ENCODE measurements around the gene RAB40AL. TPM values are rescaled to one million over a fixed set of nuclear protein-coding genes. Genes with fewer than 3 reads are reported as not detected.
"Not testable (repeated sequence)": the region's sequence is repeated elsewhere in the genome, so short reads cannot be mapped to it uniquely, and the experiment has no call there.

RAB40AL gene
- total RNA-seq = not detected

GRCh38 chrX:102936972-102937371 is at the start of gene RAB40AL:
Gene RAB40AL (plus strand): TSS chrX:102937272. CDS start chrX:102937319, 47 bp downstream.
- H3K27ac ChIP-seq (ENCODE audit: low read depth, low read length); H3K4me1 ChIP-seq (ENCODE audit: control insufficient read depth in 3 of 3, insufficient read depth in 3 of 3, low read length in 3 of 3); H3K9ac ChIP-seq (ENCODE audit: low read depth in 1 of 3, low read length in 3 of 3); H3K36me3 ChIP-seq (ENCODE audit: control insufficient read depth in 3 of 3, insufficient read depth in 3 of 3, low read length in 3 of 3); H3K9me3 ChIP-seq (ENCODE audit: control insufficient read depth in 3 of 3, low read length in 3 of 3); H3K27me3 ChIP-seq (ENCODE audit: control insufficient read depth in 3 of 3, insufficient read depth in 3 of 3, low read length in 3 of 3); H3K4me3 ChIP-seq (ENCODE audit: low read length in 3 of 3): not testable (repeated sequence)

- no peak overlapping the region for H3K27ac ChIP-seq (ENCODE audit: low read depth, low read length)
- H3K36me3 ChIP-seq (ENCODE audit: control insufficient read depth in 3 of 3, insufficient read depth in 3 of 3, low read length in 3 of 3) = peaks cover 0 to 3% (median 3%) of the 10 kb centered on the region in 3 donors
- H3K9ac ChIP-seq (ENCODE audit: low read depth in 1 of 3, low read length in 3 of 3) = no peak overlapping the region
- H3K4me1 ChIP-seq (ENCODE audit: control insufficient read depth in 3 of 3, insufficient read depth in 3 of 3, low read length in 3 of 3) = no peaks in the 10 kb centered on the region
- H3K4me3 ChIP-seq (ENCODE audit: low read length in 3 of 3) = no peak overlapping the region
- H3K9me3 ChIP-seq (ENCODE audit: control insufficient read depth in 3 of 3, low read length in 3 of 3) = no peaks in the 10 kb centered on the region
- peaks cover 0 to 4% (median 0%) of the 10 kb centered on the region in 3 donors for H3K27me3 ChIP-seq (ENCODE audit: control insufficient read depth in 3 of 3, insufficient read depth in 3 of 3, low read length in 3 of 3)
These were observed 49.4 kb upstream of the RAB40AL start for GRCh38 chrX:102887687-102888086.

GRCh38 chrX:102892103-102892502 is 45.0 kb upstream of the RAB40AL start:
- no peak overlapping the region for H3K4me3 ChIP-seq (ENCODE audit: low read length in 3 of 3)
- H3K4me1 ChIP-seq (ENCODE audit: control insufficient read depth in 3 of 3, insufficient read depth in 3 of 3, low read length in 3 of 3) = no peaks in the 10 kb centered on the region
- no peak overlapping the region for H3K9ac ChIP-seq (ENCODE audit: low read depth in 1 of 3, low read length in 3 of 3)
- peaks cover 0 to 3% (median 0%) of the 10 kb centered on the region in 3 donors for H3K36me3 ChIP-seq (ENCODE audit: control insufficient read depth in 3 of 3, insufficient read depth in 3 of 3, low read length in 3 of 3)
- H3K27ac ChIP-seq (ENCODE audit: low read depth, low read length) = no peak overlapping the region
- H3K9me3 ChIP-seq (ENCODE audit: control insufficient read depth in 3 of 3, low read length in 3 of 3) = no peaks in the 10 kb centered on the region
- peaks cover 0 to 4% (median 0%) of the 10 kb centered on the region in 3 donors for H3K27me3 ChIP-seq (ENCODE audit: control insufficient read depth in 3 of 3, insufficient read depth in 3 of 3, low read length in 3 of 3)

- Histone ChIP-seq H3K9ac (ENCODE audit: low read depth in 1 of 3, low read length in 3 of 3) (no peak overlapping the region), H3K9me3 (ENCODE audit: control insufficient read depth in 3 of 3, low read length in 3 of 3) (no peaks in the 10 kb centered on the region), H3K27ac (ENCODE audit: low read depth, low read length) (no peak overlapping the region), H3K27me3 (ENCODE audit: control insufficient read depth in 3 of 3, insufficient read depth in 3 of 3, low read length in 3 of 3) (no peaks in the 10 kb centered on the region), H3K4me3 (ENCODE audit: low read length in 3 of 3) (no peak overlapping the region), H3K4me1 (ENCODE audit: control insufficient read depth in 3 of 3, insufficient read depth in 3 of 3, low read length in 3 of 3) (no peaks in the 10 kb centered on the region), H3K36me3 (ENCODE audit: control insufficient read depth in 3 of 3, insufficient read depth in 3 of 3, low read length in 3 of 3) (no peaks in the 10 kb centered on the region)
These were observed 36.8 kb upstream of the RAB40AL start for GRCh38 chrX:102899940-102900916.

GRCh38 chrX:102902355-102902754 is 34.7 kb upstream of the RAB40AL start:
- no peak overlapping the region for H3K9ac ChIP-seq (ENCODE audit: low read depth in 1 of 3, low read length in 3 of 3)
- no peak overlapping the region for H3K27ac ChIP-seq (ENCODE audit: low read depth, low read length)
- no peaks in the 10 kb centered on the region for H3K27me3 ChIP-seq (ENCODE audit: control insufficient read depth in 3 of 3, insufficient read depth in 3 of 3, low read length in 3 of 3)
- H3K9me3 ChIP-seq (ENCODE audit: control insufficient read depth in 3 of 3, low read length in 3 of 3) = no peaks in the 10 kb centered on the region
- H3K4me3 ChIP-seq (ENCODE audit: low read length in 3 of 3) = no peak overlapping the region
- peaks cover 0 to 4% (median 0%) of the 10 kb centered on the region in 3 donors for H3K36me3 ChIP-seq (ENCODE audit: control insufficient read depth in 3 of 3, insufficient read depth in 3 of 3, low read length in 3 of 3)
- no peaks in the 10 kb centered on the region for H3K4me1 ChIP-seq (ENCODE audit: control insufficient read depth in 3 of 3, insufficient read depth in 3 of 3, low read length in 3 of 3)

GRCh38 chrX:102930990-102931756 is 5.9 kb upstream of the RAB40AL start:
- Histone ChIP-seq H3K27me3 (ENCODE audit: control insufficient read depth in 3 of 3, insufficient read depth in 3 of 3, low read length in 3 of 3) (no peaks in the 10 kb centered on the region), H3K4me3 (ENCODE audit: low read length in 3 of 3) (no peak overlapping the region), H3K9ac (ENCODE audit: low read depth in 1 of 3, low read length in 3 of 3) (no peak overlapping the region), H3K27ac (ENCODE audit: low read depth, low read length) (no peak overlapping the region), H3K4me1 (ENCODE audit: control insufficient read depth in 3 of 3, insufficient read depth in 3 of 3, low read length in 3 of 3) (no peaks in the 10 kb centered on the region), H3K36me3 (ENCODE audit: control insufficient read depth in 3 of 3, insufficient read depth in 3 of 3, low read length in 3 of 3) (no peaks in the 10 kb centered on the region), H3K9me3 (ENCODE audit: control insufficient read depth in 3 of 3, low read length in 3 of 3) (no peaks in the 10 kb centered on the region)

- Histone ChIP-seq H3K27me3 (ENCODE audit: control insufficient read depth in 3 of 3, insufficient read depth in 3 of 3, low read length in 3 of 3) (no peaks in the 10 kb centered on the region), H3K4me1 (ENCODE audit: control insufficient read depth in 3 of 3, insufficient read depth in 3 of 3, low read length in 3 of 3) (no peaks in the 10 kb centered on the region), H3K9ac (ENCODE audit: low read depth in 1 of 3, low read length in 3 of 3) (no peak overlapping the region), H3K4me3 (ENCODE audit: low read length in 3 of 3) (no peak overlapping the region), H3K9me3 (ENCODE audit: control insufficient read depth in 3 of 3, low read length in 3 of 3) (no peaks in the 10 kb centered on the region), H3K36me3 (ENCODE audit: control insufficient read depth in 3 of 3, insufficient read depth in 3 of 3, low read length in 3 of 3) (no peaks in the 10 kb centered on the region), H3K27ac (ENCODE audit: low read depth, low read length) (no peak overlapping the region)
These were observed 2.4 kb upstream of the RAB40AL start for GRCh38 chrX:102934624-102935023.

- Histone ChIP-seq H3K36me3 (ENCODE audit: control insufficient read depth in 3 of 3, insufficient read depth in 3 of 3, low read length in 3 of 3) (no peaks in the 10 kb centered on the region), H3K9ac (ENCODE audit: low read depth in 1 of 3, low read length in 3 of 3) (no peak overlapping the region), H3K4me1 (ENCODE audit: control insufficient read depth in 3 of 3, insufficient read depth in 3 of 3, low read length in 3 of 3) (peaks cover 0 to 2% (median 2%) of the 10 kb centered on the region in 3 donors), H3K27me3 (ENCODE audit: control insufficient read depth in 3 of 3, insufficient read depth in 3 of 3, low read length in 3 of 3) (peaks cover 0 to 2% (median 0%) of the 10 kb centered on the region in 3 donors), H3K27ac (ENCODE audit: low read depth, low read length) (no peak overlapping the region), H3K4me3 (ENCODE audit: low read length in 3 of 3) (no peak overlapping the region), H3K9me3 (ENCODE audit: control insufficient read depth in 3 of 3, low read length in 3 of 3) (no peaks in the 10 kb centered on the region)
These were observed 14.1 kb downstream of the RAB40AL start for GRCh38 chrX:102950908-102951866.

GRCh38 chrX:102957751-102958150 is 20.7 kb downstream of the RAB40AL start:
- Histone ChIP-seq H3K36me3 (ENCODE audit: control insufficient read depth in 3 of 3, insufficient read depth in 3 of 3, low read length in 3 of 3) (no peaks in the 10 kb centered on the region), H3K4me1 (ENCODE audit: control insufficient read depth in 3 of 3, insufficient read depth in 3 of 3, low read length in 3 of 3) (no peaks in the 10 kb centered on the region), H3K9me3 (ENCODE audit: control insufficient read depth in 3 of 3, low read length in 3 of 3) (peaks cover 0 to 2% (median 0%) of the 10 kb centered on the region in 3 donors), H3K27me3 (ENCODE audit: control insufficient read depth in 3 of 3, insufficient read depth in 3 of 3, low read length in 3 of 3) (peaks cover 0 to 6% (median 0%) of the 10 kb centered on the region in 3 donors), H3K9ac (ENCODE audit: low read depth in 1 of 3, low read length in 3 of 3) (no peak overlapping the region), H3K4me3 (ENCODE audit: low read length in 3 of 3) (no peak overlapping the region), H3K27ac (ENCODE audit: low read depth, low read length) (no peak overlapping the region)
